Measurements from ENCODE around the gene FYB1. TPM values are rescaled to one million over a fixed set of nuclear protein-coding genes. Genes with fewer than 3 reads are reported as not detected.

Gene FYB1
- total and polyA plus RNA-seq, 8 donors = 2.0 to 22.9 (median 4.2) TPM

DNA sequence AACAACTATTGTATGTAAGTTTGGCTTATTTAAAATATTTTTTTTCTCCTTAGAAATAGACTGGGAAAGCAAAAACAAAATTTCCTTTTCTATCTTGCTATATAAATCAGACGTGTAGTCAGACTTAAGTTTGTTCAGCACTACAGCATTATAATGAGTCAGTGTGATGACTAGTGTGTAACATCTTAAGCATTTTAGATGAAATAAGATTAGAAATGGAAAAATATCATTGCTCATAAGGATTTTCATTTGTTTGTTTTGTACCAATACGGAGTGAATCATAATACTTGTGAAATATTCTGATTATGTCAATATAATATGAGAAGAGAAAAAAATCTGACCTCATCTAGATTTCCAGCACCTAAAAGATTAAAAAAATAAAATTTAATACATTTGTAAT lies 80.5 kb downstream of the FYB1 start:
- Histone ChIP-seq H3K27ac (no peak overlapping the region), H3K36me3 (no peaks in the 10 kb centered on the region), H3K4me1 (no peaks in the 10 kb centered on the region), H3K4me3 (no peak overlapping the region), H3K27me3 (no peaks in the 10 kb centered on the region), H3K9me3 (no peaks in the 10 kb centered on the region)
- 43 to 54% (median 50%) methylated on average over 2 of the region's 2 CpGs for WGBS, 5 donors
- DNase-seq = no peak
- TF ChIP-seq POLR2A (IDR thresholded peaks at IDR 0.05) = no peak
- TF ChIP-seq EP300 (IDR thresholded peaks at IDR 0.05) = no peak
- TF ChIP-seq POLR2AphosphoS5 (IDR thresholded peaks at IDR 0.05) = no peak
- TF ChIP-seq, protein P1, sequence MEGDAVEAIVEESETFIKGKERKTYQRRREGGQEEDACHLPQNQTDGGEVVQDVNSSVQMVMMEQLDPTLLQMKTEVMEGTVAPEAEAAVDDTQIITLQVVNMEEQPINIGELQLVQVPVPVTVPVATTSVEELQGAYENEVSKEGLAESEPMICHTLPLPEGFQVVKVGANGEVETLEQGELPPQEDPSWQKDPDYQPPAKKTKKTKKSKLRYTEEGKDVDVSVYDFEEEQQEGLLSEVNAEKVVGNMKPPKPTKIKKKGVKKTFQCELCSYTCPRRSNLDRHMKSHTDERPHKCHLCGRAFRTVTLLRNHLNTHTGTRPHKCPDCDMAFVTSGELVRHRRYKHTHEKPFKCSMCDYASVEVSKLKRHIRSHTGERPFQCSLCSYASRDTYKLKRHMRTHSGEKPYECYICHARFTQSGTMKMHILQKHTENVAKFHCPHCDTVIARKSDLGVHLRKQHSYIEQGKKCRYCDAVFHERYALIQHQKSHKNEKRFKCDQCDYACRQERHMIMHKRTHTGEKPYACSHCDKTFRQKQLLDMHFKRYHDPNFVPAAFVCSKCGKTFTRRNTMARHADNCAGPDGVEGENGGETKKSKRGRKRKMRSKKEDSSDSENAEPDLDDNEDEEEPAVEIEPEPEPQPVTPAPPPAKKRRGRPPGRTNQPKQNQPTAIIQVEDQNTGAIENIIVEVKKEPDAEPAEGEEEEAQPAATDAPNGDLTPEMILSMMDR (IDR thresholded peaks at IDR 0.05) = no peak
- intact Hi-C loops (cut with DNase I; ENCODE audit: low total_unique reads) = no loop called here

DNA sequence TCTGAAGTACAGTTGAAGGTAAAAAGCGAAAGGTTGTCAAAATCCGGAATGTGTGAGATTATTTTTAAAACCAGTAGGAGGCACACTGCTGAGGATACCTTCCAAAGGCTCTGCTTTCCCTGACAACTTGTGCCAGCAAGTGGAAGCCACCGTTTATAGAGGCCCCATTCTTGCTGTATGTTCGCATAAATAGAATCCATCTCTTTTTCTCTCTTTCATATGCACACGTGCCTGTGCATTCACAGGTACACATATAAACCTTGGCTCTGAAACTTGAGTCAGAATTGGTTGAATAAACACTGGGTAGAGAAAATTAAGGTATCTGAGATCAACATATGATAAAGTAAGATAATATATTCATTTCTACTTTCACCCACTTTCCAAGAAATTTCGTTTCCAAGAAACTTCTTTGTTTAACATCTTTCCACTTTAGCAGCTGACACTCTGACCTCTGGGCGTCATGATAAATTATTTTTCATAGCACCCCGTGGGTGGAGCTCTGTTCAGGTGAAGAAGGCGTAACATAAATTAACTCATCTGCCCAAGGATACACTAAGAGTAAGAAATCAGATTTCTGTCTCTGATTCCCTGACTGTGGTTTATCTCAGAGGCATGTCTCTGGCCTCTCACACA lies 81.4 kb downstream of the FYB1 start:
- intact Hi-C loops (cut with DNase I; ENCODE audit: low total_unique reads) = no loop called here
- 38 to 54% (median 47%) methylated on average over 9 of the region's 9 CpGs for WGBS, 5 donors
- Histone ChIP-seq H3K36me3 (no peaks in the 10 kb centered on the region), H3K27me3 (no peaks in the 10 kb centered on the region), H3K4me1 (no peaks in the 10 kb centered on the region), H3K9me3 (no peaks in the 10 kb centered on the region), H3K27ac (no peak overlapping the region), H3K4me3 (no peak overlapping the region)
- no peak for DNase-seq
- TF ChIP-seq POLR2AphosphoS5 (IDR thresholded peaks at IDR 0.05) = no peak
- no peak for TF ChIP-seq POLR2A (IDR thresholded peaks at IDR 0.05)
- TF ChIP-seq, protein P1 (IDR thresholded peaks at IDR 0.05) = no peak
- TF ChIP-seq EP300 (IDR thresholded peaks at IDR 0.05) = no peak

DNA sequence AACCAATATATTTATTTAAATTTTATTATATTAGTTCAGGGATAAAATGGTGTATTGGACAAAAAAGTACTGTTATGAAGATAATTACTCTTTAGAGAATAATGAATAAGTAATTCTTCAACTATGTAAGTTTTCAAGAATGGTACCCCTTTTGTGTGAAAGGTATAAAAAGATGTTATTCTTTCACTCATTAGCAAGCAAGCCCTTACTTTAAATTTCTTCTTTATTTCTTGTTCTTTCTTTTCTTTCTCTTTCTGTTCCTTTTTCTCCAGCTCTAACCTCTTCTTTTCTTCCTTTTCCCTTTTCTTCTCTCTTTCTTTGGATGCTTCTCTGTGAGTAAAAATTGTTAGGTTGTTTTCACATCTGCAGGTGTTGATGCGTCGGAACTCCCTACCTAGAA lies 82.0 kb downstream of the FYB1 start:
- Histone ChIP-seq H3K36me3 (no peaks in the 10 kb centered on the region), H3K4me3 (no peak overlapping the region), H3K27me3 (no peaks in the 10 kb centered on the region), H3K4me1 (no peaks in the 10 kb centered on the region), H3K27ac (no peak overlapping the region), H3K9me3 (no peaks in the 10 kb centered on the region)
- DNase-seq = no peak
- intact Hi-C loops (cut with DNase I; ENCODE audit: low total_unique reads) = no loop called here
- no peak for TF ChIP-seq EP300 (IDR thresholded peaks at IDR 0.05)
- no peak for TF ChIP-seq POLR2A (IDR thresholded peaks at IDR 0.05)
- TF ChIP-seq, protein P1 (IDR thresholded peaks at IDR 0.05) = no peak
- TF ChIP-seq POLR2AphosphoS5 (IDR thresholded peaks at IDR 0.05) = no peak
- 86 to 92% (median 90%) methylated on average over 2 of the region's 2 CpGs for WGBS, 5 donors

DNA sequence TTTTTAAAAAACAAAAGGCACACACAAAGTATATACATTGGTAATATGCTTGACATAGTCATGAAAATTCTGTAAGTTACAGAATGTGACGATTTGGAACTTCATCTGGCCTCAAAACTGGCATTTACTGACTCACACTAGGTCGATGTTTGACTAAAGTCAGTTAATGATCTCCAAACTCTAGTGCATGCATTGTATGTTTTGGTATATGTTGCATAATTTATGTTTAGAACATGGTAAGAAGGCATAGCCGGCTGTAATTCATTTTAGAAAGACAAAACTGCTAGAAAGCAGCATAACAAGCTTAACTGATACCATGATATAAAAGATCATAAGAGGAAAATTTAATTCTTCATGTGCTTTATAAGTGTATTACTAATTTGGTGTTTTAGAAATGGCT lies 86.6 kb downstream of the FYB1 start:
- Histone ChIP-seq H3K36me3 (no peaks in the 10 kb centered on the region), H3K27me3 (no peaks in the 10 kb centered on the region), H3K9me3 (no peaks in the 10 kb centered on the region), H3K4me3 (no peak overlapping the region), H3K27ac (no peak overlapping the region), H3K4me1 (no peaks in the 10 kb centered on the region)
- TF ChIP-seq POLR2A (IDR thresholded peaks at IDR 0.05) = no peak
- TF ChIP-seq, protein P1 (IDR thresholded peaks at IDR 0.05) = no peak
- TF ChIP-seq EP300 (IDR thresholded peaks at IDR 0.05) = no peak
- TF ChIP-seq POLR2AphosphoS5 (IDR thresholded peaks at IDR 0.05) = no peak
- intact Hi-C loops (cut with DNase I; ENCODE audit: low total_unique reads) = no loop called here
- WGBS, 5 donors = 67 to 84% (median 79%) methylated on average over 3 of the region's 3 CpGs
- no peak for DNase-seq

Measured in stomach (tissue), 9 donors.